GDM1 (cell line): ENCODE results near the gene PDE6C.

Experiments
- DNase-seq: peaks from one replicate; lab custom pipeline; 2025; lab: John Stamatoyannopoulos, UW

PDE6C gene

DNA sequence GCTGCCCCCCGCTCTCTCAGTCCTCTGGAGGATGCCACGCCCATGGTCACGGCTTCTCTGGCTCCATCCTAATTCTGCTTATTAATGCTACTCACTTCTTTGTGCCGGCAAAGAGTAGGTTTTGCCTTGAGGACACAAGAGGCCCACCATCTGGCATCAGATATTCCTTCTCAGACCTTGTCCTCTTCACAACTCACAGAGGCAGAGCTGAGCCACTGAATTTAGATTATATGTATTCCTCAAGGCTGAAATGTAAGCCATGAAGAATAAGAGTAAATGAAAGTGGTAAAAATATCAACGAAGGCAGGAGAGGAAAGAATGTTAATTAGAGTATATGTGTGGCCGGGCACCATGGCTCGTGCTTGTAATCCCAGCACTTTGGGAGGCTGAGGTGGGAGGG is 17.8 kb upstream of the PDE6C start:
- no peak for DNase-seq

DNA sequence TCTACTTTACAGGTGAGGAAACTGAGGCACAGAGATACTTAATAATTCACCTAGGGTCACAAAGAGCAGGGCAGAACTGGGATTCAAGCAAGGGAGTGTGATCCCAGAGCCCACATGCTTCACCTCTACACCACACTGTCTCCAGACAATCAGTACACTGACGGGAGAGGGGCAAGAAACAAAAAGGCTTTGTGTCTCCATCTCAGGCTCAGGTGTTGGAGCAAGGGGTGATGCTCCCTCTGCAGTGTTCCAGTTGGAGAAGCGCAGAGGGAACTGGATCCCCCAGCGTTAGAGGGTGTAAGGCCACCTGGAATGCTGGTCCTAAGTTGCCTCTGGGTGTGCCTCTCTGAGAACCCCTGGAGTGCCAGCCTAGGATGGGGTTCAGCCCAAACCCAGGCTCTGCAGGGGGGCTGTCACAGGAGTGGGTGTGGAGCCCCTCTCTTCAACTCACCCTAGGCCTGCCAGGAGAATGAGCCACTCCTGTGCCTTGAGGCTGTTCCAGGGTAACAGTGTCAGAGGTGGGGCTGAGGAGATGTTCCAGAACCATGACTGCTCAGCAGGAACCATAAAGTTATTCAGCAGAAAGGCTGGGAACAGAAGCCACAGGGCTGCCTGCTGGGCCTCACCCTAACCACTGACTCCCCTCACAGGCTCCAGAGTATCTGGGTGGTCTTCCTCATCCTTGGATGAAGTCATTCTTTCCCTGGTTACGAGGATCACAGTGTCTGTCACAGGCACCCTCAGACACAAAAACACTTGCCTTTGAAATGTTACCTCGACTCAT is 16.8 kb upstream of the PDE6C start:
- no peak for DNase-seq

DNA sequence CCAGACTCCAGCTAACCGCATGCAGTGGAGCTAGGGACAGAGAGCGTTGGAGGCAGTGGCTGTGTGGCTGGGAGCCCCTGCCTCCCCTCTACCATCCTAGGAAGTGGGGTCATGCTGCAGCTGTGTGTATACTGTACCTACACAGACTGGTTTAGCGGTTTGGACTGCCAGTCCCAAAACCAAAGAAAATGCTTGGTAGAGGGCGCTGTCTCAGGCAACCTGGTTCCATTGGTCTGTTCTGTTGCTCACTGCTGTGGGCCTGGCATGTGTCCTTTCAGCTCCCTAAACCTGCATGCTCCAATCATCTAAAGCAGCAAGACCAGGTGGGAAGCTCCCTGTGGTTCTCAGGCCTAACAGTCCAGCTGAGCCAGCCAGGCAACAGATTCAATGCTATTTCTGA is 15.8 kb upstream of the PDE6C start:
- no peak for DNase-seq

DNA sequence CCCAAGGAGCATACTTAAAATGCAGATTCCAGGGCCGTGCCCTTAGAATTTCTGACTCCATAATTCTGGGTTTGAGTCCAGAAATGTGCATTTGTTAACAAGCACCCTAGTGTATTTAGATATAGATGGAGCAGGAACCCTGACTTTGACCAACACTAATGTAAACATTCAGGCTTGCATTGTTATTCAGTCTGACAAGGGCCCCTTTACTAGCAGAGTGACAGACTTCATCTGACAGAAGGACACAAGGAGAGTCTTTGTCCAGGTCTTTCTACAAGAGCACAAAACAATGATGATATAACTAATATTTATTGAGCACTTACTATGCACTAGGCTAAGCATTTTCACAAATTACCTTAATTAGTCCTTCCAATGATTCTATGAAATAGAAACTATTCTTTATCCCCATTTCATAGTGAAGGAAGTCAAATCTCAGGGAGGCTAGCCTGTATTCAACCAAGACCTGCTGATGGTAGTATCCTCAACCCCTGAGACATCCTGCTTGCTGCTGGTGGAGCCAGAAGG is 15.2 kb upstream of the PDE6C start:
- no peak for DNase-seq

DNA sequence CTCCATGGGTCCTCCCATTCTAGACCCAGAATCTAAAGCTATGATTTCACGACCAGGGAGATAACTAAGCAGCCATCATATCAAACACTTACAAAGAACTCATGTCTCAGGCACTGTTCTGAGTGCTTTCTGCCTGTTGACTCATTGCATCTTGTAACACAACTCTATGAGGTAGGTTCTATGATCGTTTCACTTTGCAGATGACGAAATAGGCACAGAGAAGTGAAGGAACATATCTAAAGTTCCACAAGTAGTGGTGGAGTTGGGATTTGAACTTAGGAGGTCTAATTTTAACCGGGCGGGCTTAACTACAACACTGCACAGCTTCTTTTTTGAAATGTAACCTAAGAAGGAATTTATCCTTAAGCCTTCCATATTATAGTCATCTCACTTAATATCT is 14.2 kb upstream of the PDE6C start:
- DNase-seq = no peak

DNA sequence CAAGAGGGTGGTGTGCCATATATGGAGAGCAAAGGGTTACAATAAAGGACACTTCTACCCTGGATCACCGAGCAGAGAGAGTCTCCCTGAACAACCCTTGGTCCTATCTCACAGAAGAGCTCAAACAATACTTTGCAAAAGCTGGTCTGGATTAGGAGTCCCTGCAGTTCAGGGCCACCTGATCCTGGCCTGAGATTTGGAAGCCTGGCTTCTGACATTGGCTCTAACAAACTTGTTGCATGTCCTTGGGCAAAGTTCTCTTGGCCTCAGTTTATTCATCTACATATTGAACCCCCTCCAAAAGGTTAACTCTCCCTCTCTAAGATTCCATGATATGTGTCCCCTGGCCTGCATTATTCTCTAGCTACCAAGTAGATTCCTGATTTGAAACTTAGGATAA is 13.0 kb upstream of the PDE6C start:
- DNase-seq = no peak

DNA sequence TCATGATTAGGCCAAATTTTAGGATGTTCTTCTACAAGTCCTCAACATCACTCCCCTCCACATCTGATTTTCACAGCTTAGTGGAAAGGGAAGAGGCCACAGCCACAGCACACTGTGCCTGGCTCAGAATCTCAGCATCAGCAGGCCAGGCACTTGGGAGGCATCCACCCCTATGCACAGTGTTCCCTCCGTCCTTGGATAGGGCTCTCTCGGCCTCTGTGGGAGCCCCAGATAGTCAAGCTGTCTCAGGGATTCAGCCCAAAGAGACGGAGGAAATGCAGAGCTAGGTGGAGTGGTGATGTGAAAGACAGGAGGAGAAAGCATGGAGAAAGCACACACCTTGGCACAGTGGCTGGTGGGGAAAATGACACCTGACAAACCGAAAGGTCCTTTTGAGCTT is 12.6 kb upstream of the PDE6C start:
- no peak for DNase-seq

DNA sequence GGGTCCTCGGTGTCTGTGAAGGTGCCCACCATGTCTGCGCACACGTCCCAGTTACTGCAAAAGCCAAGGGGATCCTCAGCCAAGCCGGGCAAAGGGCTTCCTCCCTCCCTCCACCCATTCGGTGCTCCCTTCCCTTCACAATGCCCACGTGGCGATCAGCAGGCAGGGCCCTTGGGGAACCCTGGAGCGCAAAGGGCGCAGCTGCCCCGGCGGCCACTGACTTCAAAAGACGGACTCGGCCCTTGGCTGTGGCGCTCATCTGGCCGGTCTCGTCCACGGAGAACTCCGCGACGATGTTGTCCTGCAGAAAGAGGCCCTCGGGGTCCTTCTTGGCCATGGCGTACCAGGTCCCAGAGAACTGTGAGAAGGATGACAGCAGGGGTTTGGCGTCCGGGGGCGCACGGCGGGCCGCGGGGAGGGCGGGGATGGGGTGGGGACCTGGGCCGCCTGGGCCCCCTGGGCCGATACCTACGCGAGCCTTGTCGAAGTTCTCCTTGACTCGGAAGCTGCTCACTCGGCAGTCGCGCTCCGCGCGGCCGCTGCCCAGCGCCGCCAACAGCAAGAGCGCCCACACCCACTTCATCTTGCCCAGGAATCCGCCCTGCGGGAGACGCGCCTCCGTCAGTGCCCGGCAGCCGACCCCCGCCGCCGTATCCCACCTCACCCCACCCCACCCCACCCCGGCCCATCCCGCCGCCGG is 11.7 kb upstream of the PDE6C start:
- no peak for DNase-seq

DNA sequence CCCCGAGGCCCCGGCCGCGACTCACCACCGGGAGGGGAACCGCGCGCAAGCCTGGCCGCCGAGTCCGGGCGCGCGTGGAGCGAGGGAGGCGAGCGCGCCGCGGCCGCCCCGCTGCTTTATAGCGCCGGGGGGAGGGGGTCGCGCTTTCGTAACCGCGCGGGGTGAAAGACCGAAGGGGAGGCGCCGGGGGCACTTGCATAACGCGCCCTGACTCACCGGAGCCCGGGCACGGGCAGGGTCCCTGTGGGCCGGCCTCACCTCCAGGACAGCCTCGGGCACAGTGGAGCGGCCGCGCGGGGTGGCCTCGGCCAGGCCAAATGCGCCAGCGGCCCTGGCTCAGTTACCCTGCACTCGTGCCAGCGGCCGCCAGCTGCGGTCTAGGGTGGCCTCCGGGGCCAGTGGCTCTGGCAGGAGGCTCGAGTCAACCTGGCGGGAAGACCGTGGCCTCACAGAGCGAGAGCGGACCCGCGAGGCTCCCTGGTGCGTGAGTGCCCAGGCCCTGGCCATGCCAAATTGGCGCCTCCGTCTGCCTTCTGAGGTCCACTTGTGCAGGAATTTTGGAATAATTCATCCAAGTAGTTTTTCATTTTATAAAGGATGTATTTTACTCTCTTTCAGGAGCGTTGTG is 11.1 kb upstream of the PDE6C start, which contains the start of gene RBP4:
RBP4 (minus strand) TSS at position 90 of the 628 bp plus-strand sequence. CDS start 207 bp downstream, outside the sequence.
- DNase-seq = no peak

DNA sequence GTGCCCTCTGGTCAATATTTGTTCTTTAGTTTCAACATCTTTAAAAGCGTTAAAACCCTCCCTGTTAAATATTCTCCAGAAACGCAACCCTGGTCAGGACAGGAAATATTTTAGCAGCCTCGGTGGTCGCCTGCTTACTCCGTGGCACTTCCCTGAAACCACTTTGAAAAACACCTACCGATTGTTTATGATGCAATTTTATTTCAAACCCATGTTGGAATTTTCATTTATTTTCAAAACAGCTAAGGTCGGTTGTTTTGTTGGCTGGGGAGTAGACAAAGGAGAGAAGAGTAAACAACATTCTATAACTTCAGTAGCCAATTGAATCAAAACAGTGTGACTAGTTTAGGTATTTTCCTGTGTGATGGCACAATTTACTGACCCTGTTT is 10.6 kb upstream of the PDE6C start:
- no peak for DNase-seq

DNA sequence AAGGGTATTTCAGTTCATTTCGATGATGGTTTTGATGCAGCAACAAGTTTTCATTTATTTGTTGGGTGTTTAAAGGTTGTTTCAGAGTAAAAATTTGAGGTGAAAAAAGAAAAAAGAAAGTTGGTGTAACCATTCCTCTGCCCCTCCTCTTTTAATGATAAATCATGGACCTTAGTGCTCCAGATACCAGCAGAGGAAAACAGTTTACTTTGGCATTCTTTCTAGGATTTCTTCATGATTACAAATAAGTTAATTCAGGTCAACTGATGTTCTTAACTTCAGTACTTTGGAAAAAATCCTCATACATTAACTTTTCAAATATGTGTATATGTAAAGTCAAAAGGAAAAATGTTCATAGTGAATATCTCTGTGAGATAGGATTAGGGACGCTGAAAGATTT is 9.3 kb upstream of the PDE6C start:
- no peak for DNase-seq

DNA sequence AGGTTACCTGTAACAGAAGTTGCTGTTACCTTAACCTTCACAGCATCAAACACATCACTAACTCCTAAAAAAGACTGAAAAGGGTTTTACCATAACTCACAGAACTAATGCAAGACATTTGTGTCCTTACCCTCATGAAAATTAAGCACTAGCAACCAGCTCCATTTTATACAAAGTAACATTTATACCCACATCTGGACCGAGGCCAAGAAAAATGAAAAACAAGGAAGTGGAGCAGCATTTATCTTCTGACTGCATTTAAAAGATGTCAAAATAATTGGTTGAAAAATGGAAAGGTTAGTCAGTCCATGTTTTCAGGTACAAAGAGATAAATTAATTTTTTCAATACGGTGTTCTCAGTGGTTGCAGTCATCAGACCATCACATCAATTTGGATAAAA is 8.2 kb upstream of the PDE6C start:
- DNase-seq = no peak

DNA sequence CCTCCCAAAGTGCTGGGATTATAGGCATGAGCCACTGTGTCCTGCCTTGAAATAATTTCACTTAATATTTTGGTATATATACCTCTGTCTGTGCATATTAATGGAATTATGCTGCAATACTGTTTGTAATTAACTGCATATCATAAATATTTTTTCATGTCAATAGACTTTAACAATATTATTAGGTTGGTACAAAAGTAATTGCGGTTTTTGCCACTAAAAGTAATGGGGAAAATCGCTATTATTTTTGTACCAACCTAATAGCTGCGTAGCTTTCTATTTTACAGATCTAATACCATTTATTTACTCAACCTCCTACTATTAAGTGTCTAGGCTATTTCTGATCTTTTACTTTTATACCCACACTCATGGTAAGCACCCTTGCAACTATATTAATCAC is 3.9 kb upstream of the PDE6C start:
- no peak for DNase-seq

DNA sequence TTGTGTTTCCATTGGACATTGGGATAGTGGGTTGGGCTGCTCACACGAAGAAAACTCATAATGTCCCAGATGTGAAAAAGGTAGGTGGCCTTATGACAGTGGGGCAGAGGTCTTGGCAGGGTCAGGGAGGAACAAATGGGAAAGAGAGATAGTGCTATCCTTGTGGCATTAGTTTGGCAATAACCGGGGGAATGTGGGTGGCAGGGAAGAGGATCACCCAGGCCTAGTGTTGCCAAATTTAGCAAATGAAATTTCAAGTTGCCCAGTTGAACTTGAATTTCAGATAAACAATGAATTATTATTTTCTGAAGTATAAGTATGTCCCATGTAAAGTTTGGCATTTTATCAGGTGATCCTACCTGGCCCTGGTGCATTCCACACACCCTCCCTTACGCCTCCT is 789 bp downstream of the PDE6C start:
- DNase-seq = no peak

DNA sequence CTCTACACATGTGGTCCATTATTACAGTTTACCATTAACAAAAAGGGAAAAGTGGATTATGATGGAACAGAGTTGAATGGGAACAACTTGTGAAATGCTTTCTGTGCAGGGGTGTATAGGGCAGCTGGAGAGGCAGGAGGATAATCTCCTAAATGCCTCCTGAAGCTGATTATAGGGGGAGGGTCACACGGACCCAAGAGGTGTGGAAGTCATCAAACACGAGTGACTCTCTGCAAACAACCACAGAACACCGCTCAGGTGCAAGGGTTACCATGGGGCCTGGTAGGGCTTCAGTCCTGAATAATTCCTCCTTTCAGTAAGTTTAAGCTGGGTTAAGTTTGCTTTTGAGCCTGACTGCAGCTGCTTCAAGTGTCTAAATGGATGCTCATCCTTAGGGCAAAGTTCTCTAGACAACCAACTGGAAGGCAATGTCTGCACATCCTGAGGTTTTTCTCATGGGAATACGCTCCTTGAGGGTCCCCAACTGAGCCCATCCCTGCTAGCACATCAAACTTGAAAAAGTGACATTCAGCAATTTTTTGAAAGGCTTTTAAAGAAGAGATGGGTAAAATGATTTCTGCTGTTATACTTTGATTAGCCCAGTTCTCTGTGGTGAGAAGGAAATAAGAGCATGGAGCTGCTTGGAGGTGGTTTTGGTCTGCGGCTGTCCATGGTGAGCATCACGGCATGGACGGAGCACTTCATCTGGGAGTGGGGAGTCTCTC is 1.9 kb downstream of the PDE6C start:
- DNase-seq = no peak

DNA sequence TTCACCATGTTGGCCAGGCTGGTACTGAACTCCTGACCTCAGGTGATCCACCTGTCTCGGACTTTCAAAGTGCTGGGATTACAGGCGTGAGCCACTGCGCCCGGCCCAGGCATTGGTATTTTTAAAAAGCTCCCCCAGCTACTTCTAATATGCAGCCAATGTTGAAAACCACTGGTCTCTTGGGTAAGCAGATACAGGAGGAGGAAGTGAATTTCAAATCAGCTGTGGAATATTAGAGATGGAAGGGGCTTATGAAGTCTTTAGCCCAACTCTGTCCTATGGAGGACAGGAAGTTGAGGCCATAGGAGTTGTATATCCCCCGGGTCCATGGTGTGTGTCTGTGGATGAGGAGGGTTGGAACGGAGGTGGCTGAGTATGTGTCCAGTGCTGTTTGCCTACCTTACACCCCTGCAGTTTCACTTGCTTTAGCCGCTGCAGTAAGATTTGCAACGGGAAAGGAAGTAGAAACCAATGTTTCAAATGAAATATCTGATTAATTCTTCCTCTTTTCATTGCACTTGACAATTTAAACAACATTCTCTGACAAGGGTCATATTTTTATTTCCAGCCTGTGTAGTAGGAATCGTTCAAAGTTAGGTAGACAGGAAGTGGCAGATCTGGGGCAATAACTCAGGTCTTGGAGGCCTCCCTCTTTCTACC is 3.4 kb downstream of the PDE6C start:
- DNase-seq = no peak

DNA sequence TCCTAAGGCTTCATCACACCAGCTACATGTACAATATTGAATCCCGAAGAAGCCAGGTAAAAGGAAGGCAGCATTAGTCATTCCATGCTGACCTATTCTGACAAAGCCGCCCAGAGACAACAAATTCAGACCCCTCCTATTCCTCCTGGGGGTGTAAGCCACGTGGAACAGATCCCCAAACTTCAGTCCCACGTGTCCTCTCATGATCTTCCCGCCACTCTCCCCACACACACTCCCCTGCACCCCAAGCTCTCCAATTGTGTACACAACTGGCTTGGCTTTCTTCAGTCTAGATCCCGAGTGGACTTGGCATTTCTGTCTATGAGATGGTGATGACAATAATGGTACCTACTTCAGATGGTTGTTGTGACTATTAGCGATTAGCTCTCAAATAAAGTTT is 8.6 kb downstream of the PDE6C start:
- no peak for DNase-seq

DNA sequence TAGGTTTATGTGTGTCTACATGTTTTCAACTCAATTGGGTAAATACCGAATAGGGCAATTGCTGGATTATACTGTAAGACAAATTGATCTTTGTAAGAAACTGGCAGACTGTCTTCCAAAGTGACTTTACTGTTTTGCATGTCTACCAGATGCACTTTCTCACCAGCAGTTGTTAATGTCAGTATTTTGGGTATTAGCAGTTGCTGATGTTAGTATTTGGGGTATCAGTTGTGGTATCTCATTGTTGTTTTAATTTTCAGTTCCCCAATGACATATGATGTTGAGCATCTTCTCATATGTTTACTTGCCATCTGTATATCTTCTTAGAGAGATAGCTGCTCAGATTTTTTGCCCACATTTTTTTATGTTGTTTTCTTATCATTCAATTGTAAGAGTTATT is 10.6 kb downstream of the PDE6C start:
- no peak for DNase-seq

DNA sequence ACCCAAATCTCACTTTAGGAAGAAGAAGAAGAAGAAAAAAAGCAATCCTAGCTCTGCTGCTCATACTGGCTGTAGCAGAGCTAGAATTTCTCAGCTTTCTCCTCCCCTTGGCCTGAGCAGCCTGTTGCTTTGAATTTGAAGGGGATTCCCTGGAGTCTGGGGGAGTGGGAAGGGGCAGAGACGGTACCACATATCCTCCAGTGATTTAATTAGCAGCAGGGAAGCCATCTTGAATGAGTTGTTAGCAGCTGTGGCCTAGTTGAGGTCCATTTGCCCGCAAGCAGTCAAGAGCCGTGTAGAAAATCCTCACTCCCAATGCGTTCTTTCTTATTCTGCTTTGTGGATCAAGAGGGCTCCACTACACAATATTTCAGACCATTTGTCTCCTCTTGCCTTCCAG is 16.5 kb downstream of the PDE6C start:
- no peak for DNase-seq

DNA sequence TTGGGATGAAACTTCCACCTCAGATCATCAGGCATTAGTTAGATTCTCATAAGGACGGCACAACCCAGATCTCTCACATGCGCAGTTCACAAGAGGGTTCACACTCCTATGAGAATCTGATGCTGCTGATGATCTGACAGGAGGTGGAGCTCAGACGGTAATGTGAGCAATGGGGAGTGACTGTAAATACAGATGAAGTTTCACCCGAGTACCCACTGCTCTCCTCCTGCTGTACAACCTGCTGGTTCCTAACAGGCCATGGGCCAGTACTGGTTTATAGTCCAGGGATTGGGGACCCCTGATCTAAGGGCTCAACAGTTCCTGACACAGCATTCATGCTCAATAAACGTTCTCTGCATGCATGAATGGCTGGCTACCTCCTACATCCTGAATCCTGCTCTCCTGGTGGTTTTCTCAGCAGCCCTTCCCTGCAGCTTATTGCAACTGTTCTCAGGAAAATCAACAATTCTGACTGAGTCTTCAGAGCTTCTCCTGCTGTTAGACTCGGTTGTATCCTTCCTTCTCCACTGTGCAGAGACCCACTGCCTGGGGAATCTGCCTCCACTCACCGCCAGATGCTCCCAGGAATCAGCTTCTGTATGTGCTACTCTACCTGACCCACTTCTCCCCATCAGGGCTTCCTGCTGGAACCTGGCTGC is 17.4 kb downstream of the PDE6C start:
- DNase-seq = no peak
